ENCODE data around the gene MAJIN.

The MAJIN gene

GRCh38 chr11:64970731-64971151 is 1.2 kb downstream of the MAJIN start:
- no peak overlapping the region for H3K4me3 ChIP-seq (replicated peaks; ENCODE audit: low read depth, low read length)
- no peak for DNase-seq (ENCODE audit: low read depth)
- no peak for TF ChIP-seq CTCF (IDR thresholded peaks at IDR 0.05; ENCODE audit: low read length, missing control alignments)

GRCh38 chr11:64969209-64969608 is 2.7 kb downstream of the MAJIN start:
- DNase-seq (ENCODE audit: low read depth): peak; percentile 24

GRCh38 chr11:64967375-64967774 is 4.5 kb downstream of the MAJIN start:
- no peak for TF ChIP-seq CTCF (IDR thresholded peaks at IDR 0.05; ENCODE audit: low read length, missing control alignments)
- DNase-seq (ENCODE audit: low read depth): no peak
- H3K4me3 ChIP-seq (replicated peaks; ENCODE audit: low read depth, low read length): no peak overlapping the region

More at GRCh38 chr11:64969209-64969608, 2.7 kb downstream of the MAJIN start:
- no peak for TF ChIP-seq CTCF (IDR thresholded peaks at IDR 0.05; ENCODE audit: low read length, missing control alignments)
- no peak overlapping the region for H3K4me3 ChIP-seq (replicated peaks; ENCODE audit: low read depth, low read length)

GRCh38 chr11:64963072-64963631 is 8.8 kb downstream of the MAJIN start:
- no peak overlapping the region for H3K4me3 ChIP-seq (replicated peaks; ENCODE audit: low read depth, low read length)
- no peak for TF ChIP-seq CTCF (IDR thresholded peaks at IDR 0.05; ENCODE audit: low read length, missing control alignments)

GRCh38 chr11:64960719-64961118 is 11.2 kb downstream of the MAJIN start:
- no peak for TF ChIP-seq CTCF (IDR thresholded peaks at IDR 0.05; ENCODE audit: low read length, missing control alignments)
- no peak for DNase-seq (ENCODE audit: low read depth)
- no peak overlapping the region for H3K4me3 ChIP-seq (replicated peaks; ENCODE audit: low read depth, low read length)

More at GRCh38 chr11:64963072-64963631, 8.8 kb downstream of the MAJIN start:
- DNase-seq (ENCODE audit: low read depth): no peak

- no peak for TF ChIP-seq CTCF (IDR thresholded peaks at IDR 0.05; ENCODE audit: low read length, missing control alignments)
- DNase-seq (ENCODE audit: low read depth): no peak
- no peak overlapping the region for H3K4me3 ChIP-seq (replicated peaks; ENCODE audit: low read depth, low read length)
Measured at GRCh38 chr11:64959498-64959897, 12.4 kb downstream of the MAJIN start.

GRCh38 chr11:64954201-64954600 is 17.7 kb downstream of the MAJIN start:
- DNase-seq (ENCODE audit: low read depth): no peak
- no peak for TF ChIP-seq CTCF (IDR thresholded peaks at IDR 0.05; ENCODE audit: low read length, missing control alignments)
- H3K4me3 ChIP-seq (replicated peaks; ENCODE audit: low read depth, low read length): no peak overlapping the region
